ENCODE results near the gene SMR3A. TPM values are rescaled to one million over a fixed set of nuclear protein-coding genes. Genes with fewer than 3 reads are reported as not detected.

Gene SMR3A
- total RNA-seq: not detected in 2 replicates

DNA sequence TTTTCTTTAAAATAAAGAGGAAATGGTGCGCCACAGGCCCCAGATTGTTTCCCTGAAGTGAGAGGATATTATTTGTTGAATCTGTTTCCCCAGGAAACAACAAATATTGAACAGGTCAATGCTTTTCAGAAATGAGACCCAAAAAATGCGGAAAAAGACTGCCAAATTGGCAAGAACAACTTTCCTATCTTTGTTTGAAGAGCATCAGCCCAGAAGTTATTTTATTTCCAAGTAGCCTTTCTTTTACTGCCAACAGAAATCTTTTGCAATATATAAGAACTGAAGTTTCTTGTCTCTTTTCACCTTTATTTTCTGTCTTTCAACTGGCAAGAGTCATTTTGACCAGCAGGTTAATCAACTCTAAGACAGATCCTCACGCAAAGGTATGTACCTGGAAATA lies at the start of gene SMR3A:
Gene SMR3A, plus strand, starts transcription at position 301 of the 400 bp plus-strand sequence. CDS start 1,356 bp downstream, outside the sequence.

DNA sequence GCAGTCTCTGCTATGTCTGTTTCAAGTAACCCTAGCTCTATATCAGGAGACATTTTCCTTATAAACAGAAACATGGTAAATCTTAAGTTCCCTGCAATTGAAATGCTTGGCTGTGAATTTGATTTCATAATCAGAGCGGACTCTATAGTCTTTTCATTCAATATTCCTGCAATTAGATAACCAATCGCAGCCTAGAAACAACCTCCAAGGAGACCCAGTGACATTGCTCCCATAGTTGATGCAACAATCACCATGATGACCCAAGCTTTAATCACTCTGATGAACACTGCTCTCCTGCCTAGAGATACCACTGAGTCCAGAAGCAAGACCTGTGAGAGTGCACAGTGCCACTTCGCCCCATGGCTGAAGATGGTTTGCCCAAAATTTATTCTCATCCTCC lies 25.9 kb upstream of the SMR3A start, which contains the start of gene CABS1:
Gene CABS1, plus strand, starts transcription at position 301 of the 400 bp plus-strand sequence. Its CDS starts 59 bp downstream, at position 360.

DNA sequence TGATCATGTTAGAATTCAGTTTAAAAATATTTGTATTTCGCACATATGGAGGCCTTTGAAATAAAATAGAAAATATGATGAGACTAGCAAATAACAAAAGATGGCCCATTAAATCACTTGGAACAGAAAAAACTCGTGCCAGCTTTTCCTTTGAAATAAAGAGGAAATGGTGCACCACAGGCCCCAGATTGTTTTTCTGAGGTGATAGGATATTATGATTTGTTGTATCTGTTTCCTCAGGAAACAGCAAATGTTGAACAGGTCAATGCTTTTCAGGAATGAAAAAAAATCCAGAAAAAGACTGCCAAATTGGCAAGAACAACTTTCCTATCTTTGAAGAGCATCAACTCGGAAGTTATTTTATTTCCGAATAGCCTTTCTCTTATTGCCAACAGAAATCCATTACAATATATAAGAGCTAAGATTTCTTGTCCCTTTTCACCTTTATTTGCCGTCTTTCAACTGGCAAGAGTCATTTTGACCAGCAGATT lies 22.2 kb downstream of the SMR3A start, which contains the start of gene SMR3B:
Gene SMR3B, plus strand, starts transcription at position 441 of the 491 bp plus-strand sequence. CDS start 1,380 bp downstream, outside the sequence.

DNA sequence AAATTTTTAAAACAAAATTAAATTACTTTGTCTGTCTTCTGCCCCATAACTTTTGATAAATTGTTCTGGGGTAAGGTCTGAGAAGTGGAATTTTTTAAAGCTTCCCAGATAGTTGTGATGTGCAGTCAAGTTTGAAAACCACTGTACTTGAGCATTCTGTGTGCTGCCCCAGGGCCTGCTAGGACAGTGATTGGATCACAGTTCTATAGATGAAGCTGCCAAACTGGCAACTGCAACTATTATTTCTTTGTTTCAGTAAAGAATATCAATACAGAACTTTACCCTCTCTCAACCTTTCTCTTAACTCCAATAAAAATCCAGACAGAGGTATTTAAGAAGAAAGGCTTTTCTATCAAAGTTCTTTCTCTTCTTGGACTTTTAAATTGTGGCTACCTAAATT lies 37.0 kb downstream of the SMR3A start, which contains the start of gene OPRPN:
Gene OPRPN, plus strand, starts transcription at position 361 of the 400 bp plus-strand sequence. CDS start 1,346 bp downstream, outside the sequence.

Other genes starting within 250 kb of the SMR3A start
- not detected in 2 replicates for gene PRR27, start 206.5 kb upstream of the SMR3A start, total RNA-seq
- not detected in 2 replicates for gene ODAM, start 165.0 kb upstream of the SMR3A start, total RNA-seq
- not detected in 2 replicates for gene FDCSP, start 134.6 kb upstream of the SMR3A start, total RNA-seq
- gene CSN3, start 118.2 kb upstream of the SMR3A start, total RNA-seq: not detected in 2 replicates
- gene CABS1, start 25.8 kb upstream of the SMR3A start, total RNA-seq: not detected in 2 replicates
- gene SMR3B, start 22.4 kb downstream of the SMR3A start, total RNA-seq: not detected in 2 replicates
- not detected in 2 replicates for gene OPRPN, start 37.2 kb downstream of the SMR3A start, total RNA-seq
- not detected in 2 replicates for gene MUC7, start 111.4 kb downstream of the SMR3A start, total RNA-seq
- gene AMTN, start 157.8 kb downstream of the SMR3A start, total RNA-seq: not detected in 2 replicates
- not detected in 2 replicates for gene AMBN, start 231.5 kb downstream of the SMR3A start, total RNA-seq

Data from uterine smooth muscle cell (primary cell).